Measurements from ENCODE around the gene C1orf216.

C1orf216 gene

GRCh38 chr1:35745124-35745730 lies 26.5 kb upstream of the C1orf216 start:
- TF ChIP-seq CTCF (IDR thresholded peaks at IDR 0.05; ENCODE audit: low read depth, low read length): no peak
- no peak overlapping the region for H3K4me3 ChIP-seq (ENCODE audit: low read depth, low read length)

GRCh38 chr1:35737120-35737519 lies 18.4 kb upstream of the C1orf216 start:
- no peak overlapping the region for H3K4me3 ChIP-seq (ENCODE audit: low read depth, low read length)

GRCh38 chr1:35727434-35728040 lies 8.9 kb upstream of the C1orf216 start:
- TF ChIP-seq CTCF (IDR thresholded peaks at IDR 0.05; ENCODE audit: low read depth, low read length): no peak
- no peak overlapping the region for H3K4me3 ChIP-seq (ENCODE audit: low read depth, low read length)

More at GRCh38 chr1:35737120-35737519, 18.4 kb upstream of the C1orf216 start:
- no peak for TF ChIP-seq CTCF (IDR thresholded peaks at IDR 0.05; ENCODE audit: low read depth, low read length)

GRCh38 chr1:35726450-35727433 lies 8.1 kb upstream of the C1orf216 start:
- TF ChIP-seq CTCF (IDR thresholded peaks at IDR 0.05; ENCODE audit: low read depth, low read length): peak; percentile 83
- no peak overlapping the region for H3K4me3 ChIP-seq (ENCODE audit: low read depth, low read length)

- no peak for TF ChIP-seq CTCF (IDR thresholded peaks at IDR 0.05; ENCODE audit: low read depth, low read length)
- no peak overlapping the region for H3K4me3 ChIP-seq (ENCODE audit: low read depth, low read length)
Measured at GRCh38 chr1:35725596-35725995, 6.9 kb upstream of the C1orf216 start.

- TF ChIP-seq CTCF (IDR thresholded peaks at IDR 0.05; ENCODE audit: low read depth, low read length): no peak
- H3K4me3 ChIP-seq (ENCODE audit: low read depth, low read length): peak overlapping the region; percentile 85
Measured at GRCh38 chr1:35717911-35718476, 690 bp downstream of the C1orf216 start.
